SK-N-SH treated with all-trans-retinoic acid at 6 μM for 48 hours (cell line): ENCODE measurements around the gene TEX14.

Experiments
- ARNTL ChIP-seq: fragments of 450-650 bp; formaldehyde crosslinking; IDR thresholded peaks from 2 replicates; pipeline ENCODE4 v1.5.0; 2020; ENCODE audit warnings: low read depth, mild to moderate bottlenecking, moderate library complexity, borderline replicate concordance
- BACH2 ChIP-seq: fragments of 250-450 bp; sonication (Bioruptor Pico); IDR thresholded peaks from 2 replicates; pipeline ENCODE4 v1.9.0; 2021; ENCODE audit warnings: mild to moderate bottlenecking, borderline replicate concordance
- ESRRG ChIP-seq: fragments of 250-450 bp; sonication (Bioruptor Pico); IDR thresholded peaks from 2 replicates; pipeline ENCODE4 v1.6.1; 2021; ENCODE audit warnings: mild to moderate bottlenecking
- GLIS3 ChIP-seq: fragments of 250-450 bp; sonication (Bioruptor Pico); IDR thresholded peaks from 2 replicates; pipeline ENCODE4 v1.5.0; 2020; ENCODE audit warnings: mild to moderate bottlenecking, moderate library complexity
- ISL1 ChIP-seq: fragments of 250-450 bp; sonication (Bioruptor Pico); IDR thresholded peaks from 2 replicates; pipeline ENCODE4 v2.1.2; 2022; ENCODE audit warnings: mild to moderate bottlenecking, moderate library complexity
- RARB ChIP-seq: fragments of 250-450 bp; sonication (Bioruptor Pico); IDR thresholded peaks from 2 replicates; pipeline ENCODE4 v1.8.0; 2021; ENCODE audit warnings: mild to moderate bottlenecking, moderate library complexity
- ZFP3 ChIP-seq: fragments of 250-450 bp; sonication (Bioruptor Pico); IDR thresholded peaks from 2 replicates; pipeline ENCODE4 v1.5.0; 2020; ENCODE audit warnings: mild to moderate bottlenecking, moderate library complexity
- ZFP30 ChIP-seq: fragments of 450-650 bp; formaldehyde crosslinking; IDR thresholded peaks from 2 replicates; pipeline ENCODE4 v1.5.0; 2022; ENCODE audit warnings: mild to moderate bottlenecking, moderate library complexity
- ZNF565 ChIP-seq: fragments of 450-650 bp; formaldehyde crosslinking; conservative IDR thresholded peaks from 2 replicates; pipeline ENCODE4 v1.5.0; 2020; ENCODE audit warnings: low read depth, mild to moderate bottlenecking, moderate library complexity
- TF ChIP-seq, protein P1 (sequence below): fragments of 250-450 bp; sonication (Bioruptor Pico); IDR thresholded peaks from 2 replicates; pipeline ENCODE4 v1.5.1; 2020; ENCODE audit warnings: low read depth, mild to moderate bottlenecking, moderate library complexity
- TF ChIP-seq, protein P2 (sequence below): fragments of 250-450 bp; sonication (Bioruptor Pico); IDR thresholded peaks from 2 replicates; pipeline ENCODE4 v1.5.0; 2020; ENCODE audit warnings: mild to moderate bottlenecking, moderate library complexity
- TF ChIP-seq, protein P3 (sequence below): fragments of 250-450 bp; sonication (Bioruptor Pico); IDR thresholded peaks from 2 replicates; pipeline ENCODE4 v1.5.1; 2021; ENCODE audit warnings: mild to moderate bottlenecking, moderate library complexity
- TF ChIP-seq, protein P4 (sequence below): fragments of 250-450 bp; sonication (Bioruptor Pico); IDR thresholded peaks from 2 replicates; pipeline ENCODE4 v1.8.0; 2021; ENCODE audit warnings: low read depth, mild to moderate bottlenecking, moderate library complexity, borderline replicate concordance

DNA sequence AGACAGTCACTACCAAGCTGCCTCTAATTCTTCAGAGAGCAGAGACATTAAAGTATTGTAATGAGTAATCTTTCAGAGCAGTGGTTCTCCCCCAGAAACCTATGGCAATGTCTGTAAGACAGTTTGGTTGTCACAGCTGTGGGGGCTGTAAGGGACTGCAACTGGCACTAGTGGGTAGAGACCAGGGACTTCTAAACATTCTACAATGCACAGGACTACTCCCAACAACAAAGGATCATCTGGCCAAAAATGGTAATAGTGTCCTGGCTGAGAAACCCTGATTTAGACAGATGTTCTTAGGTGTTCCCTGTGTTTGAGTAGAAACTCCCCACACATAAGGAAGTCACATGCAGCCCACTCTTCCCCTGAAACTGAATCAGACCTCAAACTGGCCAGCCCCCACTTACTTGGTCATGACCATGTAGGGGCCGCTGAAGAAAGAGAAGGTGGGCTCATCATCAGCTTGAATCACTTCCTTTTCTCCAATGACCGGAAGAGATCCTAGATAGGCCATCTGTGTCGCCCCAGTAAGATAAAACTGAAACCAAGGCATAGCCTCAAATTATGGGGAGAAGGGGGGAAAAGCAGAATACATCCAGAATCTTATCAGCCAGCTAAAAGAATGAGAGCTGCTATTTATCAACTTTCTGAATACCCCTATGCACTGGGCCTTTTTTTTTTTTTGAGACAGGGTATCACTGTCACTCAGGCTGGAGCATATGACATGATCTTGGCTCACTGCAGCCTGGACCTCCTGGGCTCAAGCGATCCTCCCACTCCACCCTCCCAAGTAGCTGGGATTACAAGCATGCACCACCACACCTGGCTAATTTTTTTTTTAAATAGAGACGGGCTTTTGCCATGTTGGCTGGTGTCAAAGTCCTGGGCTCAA, 75.8 kb downstream of the TEX14 start:
- TF ChIP-seq, protein P1, sequence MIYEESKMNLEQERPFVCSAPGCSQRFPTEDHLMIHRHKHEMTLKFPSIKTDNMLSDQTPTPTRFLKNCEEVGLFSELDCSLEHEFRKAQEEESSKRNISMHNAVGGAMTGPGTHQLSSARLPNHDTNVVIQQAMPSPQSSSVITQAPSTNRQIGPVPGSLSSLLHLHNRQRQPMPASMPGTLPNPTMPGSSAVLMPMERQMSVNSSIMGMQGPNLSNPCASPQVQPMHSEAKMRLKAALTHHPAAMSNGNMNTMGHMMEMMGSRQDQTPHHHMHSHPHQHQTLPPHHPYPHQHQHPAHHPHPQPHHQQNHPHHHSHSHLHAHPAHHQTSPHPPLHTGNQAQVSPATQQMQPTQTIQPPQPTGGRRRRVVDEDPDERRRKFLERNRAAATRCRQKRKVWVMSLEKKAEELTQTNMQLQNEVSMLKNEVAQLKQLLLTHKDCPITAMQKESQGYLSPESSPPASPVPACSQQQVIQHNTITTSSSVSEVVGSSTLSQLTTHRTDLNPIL, result no peak
- TF ChIP-seq, protein P2, sequence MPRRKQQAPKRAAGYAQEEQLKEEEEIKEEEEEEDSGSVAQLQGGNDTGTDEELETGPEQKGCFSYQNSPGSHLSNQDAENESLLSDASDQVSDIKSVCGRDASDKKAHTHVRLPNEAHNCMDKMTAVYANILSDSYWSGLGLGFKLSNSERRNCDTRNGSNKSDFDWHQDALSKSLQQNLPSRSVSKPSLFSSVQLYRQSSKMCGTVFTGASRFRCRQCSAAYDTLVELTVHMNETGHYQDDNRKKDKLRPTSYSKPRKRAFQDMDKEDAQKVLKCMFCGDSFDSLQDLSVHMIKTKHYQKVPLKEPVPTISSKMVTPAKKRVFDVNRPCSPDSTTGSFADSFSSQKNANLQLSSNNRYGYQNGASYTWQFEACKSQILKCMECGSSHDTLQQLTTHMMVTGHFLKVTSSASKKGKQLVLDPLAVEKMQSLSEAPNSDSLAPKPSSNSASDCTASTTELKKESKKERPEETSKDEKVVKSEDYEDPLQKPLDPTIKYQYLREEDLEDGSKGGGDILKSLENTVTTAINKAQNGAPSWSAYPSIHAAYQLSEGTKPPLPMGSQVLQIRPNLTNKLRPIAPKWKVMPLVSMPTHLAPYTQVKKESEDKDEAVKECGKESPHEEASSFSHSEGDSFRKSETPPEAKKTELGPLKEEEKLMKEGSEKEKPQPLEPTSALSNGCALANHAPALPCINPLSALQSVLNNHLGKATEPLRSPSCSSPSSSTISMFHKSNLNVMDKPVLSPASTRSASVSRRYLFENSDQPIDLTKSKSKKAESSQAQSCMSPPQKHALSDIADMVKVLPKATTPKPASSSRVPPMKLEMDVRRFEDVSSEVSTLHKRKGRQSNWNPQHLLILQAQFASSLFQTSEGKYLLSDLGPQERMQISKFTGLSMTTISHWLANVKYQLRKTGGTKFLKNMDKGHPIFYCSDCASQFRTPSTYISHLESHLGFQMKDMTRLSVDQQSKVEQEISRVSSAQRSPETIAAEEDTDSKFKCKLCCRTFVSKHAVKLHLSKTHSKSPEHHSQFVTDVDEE (CRISPR knock-in tag), result no peak
- no peak for TF ChIP-seq ESRRG (CRISPR knock-in tag)
- no peak for TF ChIP-seq GLIS3
- TF ChIP-seq ZFP30 (CRISPR knock-in tag), result no peak
- TF ChIP-seq ISL1 (CRISPR knock-in tag), result no peak
- TF ChIP-seq ZNF565 (CRISPR knock-in tag), result no peak
- no peak for TF ChIP-seq BACH2 (CRISPR knock-in tag)
- TF ChIP-seq, protein P3, sequence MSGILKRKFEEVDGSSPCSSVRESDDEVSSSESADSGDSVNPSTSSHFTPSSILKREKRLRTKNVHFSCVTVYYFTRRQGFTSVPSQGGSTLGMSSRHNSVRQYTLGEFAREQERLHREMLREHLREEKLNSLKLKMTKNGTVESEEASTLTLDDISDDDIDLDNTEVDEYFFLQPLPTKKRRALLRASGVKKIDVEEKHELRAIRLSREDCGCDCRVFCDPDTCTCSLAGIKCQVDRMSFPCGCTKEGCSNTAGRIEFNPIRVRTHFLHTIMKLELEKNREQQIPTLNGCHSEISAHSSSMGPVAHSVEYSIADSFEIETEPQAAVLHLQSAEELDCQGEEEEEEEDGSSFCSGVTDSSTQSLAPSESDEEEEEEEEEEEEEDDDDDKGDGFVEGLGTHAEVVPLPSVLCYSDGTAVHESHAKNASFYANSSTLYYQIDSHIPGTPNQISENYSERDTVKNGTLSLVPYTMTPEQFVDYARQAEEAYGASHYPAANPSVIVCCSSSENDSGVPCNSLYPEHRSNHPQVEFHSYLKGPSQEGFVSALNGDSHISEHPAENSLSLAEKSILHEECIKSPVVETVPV (CRISPR knock-in tag), result no peak
- no peak for TF ChIP-seq RARB (CRISPR knock-in tag)
- no peak for TF ChIP-seq ZFP3
- no peak for TF ChIP-seq ARNTL (CRISPR knock-in tag)
- TF ChIP-seq, protein P4, sequence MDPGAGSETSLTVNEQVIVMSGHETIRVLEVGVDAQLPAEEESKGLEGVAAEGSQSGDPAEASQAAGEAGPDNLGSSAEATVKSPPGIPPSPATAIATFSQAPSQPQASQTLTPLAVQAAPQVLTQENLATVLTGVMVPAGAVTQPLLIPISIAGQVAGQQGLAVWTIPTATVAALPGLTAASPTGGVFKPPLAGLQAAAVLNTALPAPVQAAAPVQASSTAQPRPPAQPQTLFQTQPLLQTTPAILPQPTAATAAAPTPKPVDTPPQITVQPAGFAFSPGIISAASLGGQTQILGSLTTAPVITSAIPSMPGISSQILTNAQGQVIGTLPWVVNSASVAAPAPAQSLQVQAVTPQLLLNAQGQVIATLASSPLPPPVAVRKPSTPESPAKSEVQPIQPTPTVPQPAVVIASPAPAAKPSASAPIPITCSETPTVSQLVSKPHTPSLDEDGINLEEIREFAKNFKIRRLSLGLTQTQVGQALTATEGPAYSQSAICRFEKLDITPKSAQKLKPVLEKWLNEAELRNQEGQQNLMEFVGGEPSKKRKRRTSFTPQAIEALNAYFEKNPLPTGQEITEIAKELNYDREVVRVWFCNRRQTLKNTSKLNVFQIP (CRISPR knock-in tag), result no peak
